Neural cell (in vitro differentiated cells): ENCODE measurements around the gene BCHE. TPM values are rescaled to one million over a fixed set of nuclear protein-coding genes. Genes with fewer than 3 reads are reported as not detected.

ENCODE experiments used
- H2AFZ ChIP-seq: fragments of 200-600, 300-800 bp; sonication (generic), shearing (Covaris generic); 2 replicates; pipeline ENCODE4 v1.6.0; 2014; ENCODE audit warnings: low read depth, mild to moderate bottlenecking, antibody characterized with exemption, low read length, moderate library complexity
- H3F3A ChIP-seq: fragments of 200-600 bp; shearing (Covaris generic); 2 replicates; pipeline ENCODE4 v1.6.1; 2016; ENCODE audit warnings: mild to moderate bottlenecking, moderate library complexity, mixed read lengths, antibody characterized with exemption, low read length; ENCODE audit not compliant: insufficient read depth, poor library complexity, severe bottlenecking
- H3K27ac ChIP-seq: fragments of 200-600, 300-800 bp; sonication (generic), shearing (Covaris generic); 2 replicates; pipeline ENCODE4 v1.5.1; 2014; ENCODE audit warnings: mild to moderate bottlenecking, low read length, moderate library complexity
- H3K27me3 ChIP-seq: fragments of 300-800, 200-600 bp; sonication (generic), shearing (Covaris generic); 2 replicates; pipeline ENCODE4 v1.6.0; 2014; ENCODE audit warnings: mild to moderate bottlenecking, low read depth, low read length, moderate library complexity; ENCODE audit not compliant: insufficient read depth
- H3K36me3 ChIP-seq: fragments of 300-800, 200-600 bp; sonication (generic), shearing (Covaris generic); 2 replicates; pipeline ENCODE4 v1.5.1; 2014; ENCODE audit warnings: mild to moderate bottlenecking, antibody characterized with exemption, low read length, moderate library complexity; ENCODE audit not compliant: insufficient read depth
- H3K4me2 ChIP-seq: fragments of 300-800, 200-600 bp; sonication (generic), shearing (Covaris generic); 2 replicates; pipeline ENCODE4 v1.6.0; 2014; ENCODE audit warnings: mild to moderate bottlenecking, low read length
- H3K4me3 ChIP-seq: fragments of 300-800, 200-600 bp; sonication (generic), shearing (Covaris generic); 2 replicates; pipeline ENCODE4 v1.5.1; 2014; ENCODE audit warnings: mild to moderate bottlenecking, low read length, moderate library complexity
- H3K79me2 ChIP-seq: fragments of 200-600 bp; shearing (Covaris generic); replicated peaks from 2 replicates; pipeline ENCODE4 v1.6.0; 2014; ENCODE audit warnings: mild to moderate bottlenecking, low read length, moderate library complexity; ENCODE audit not compliant: insufficient read depth
- H3K9ac ChIP-seq: fragments of 300-800, 200-600 bp; sonication (generic), shearing (Covaris generic); 2 replicates; pipeline ENCODE4 v1.6.1; 2016; ENCODE audit warnings: mild to moderate bottlenecking, low read length, mixed read lengths
- H3K9me2 ChIP-seq: fragments of 200-600 bp; shearing (Covaris generic); 2 replicates; pipeline ENCODE4 v1.6.1; 2016; ENCODE audit warnings: mild to moderate bottlenecking, low read length, mixed read lengths; ENCODE audit not compliant: insufficient read depth
- H3K9me3 ChIP-seq: fragments of 200-600, 300-800 bp; sonication (generic), shearing (Covaris generic); 2 replicates; pipeline ENCODE4 v1.6.1; 2016; ENCODE audit warnings: mild to moderate bottlenecking, mixed run types, low read length, moderate library complexity, mixed read lengths
- H4K20me1 ChIP-seq: fragments of 200-600 bp; shearing (Covaris generic); 2 replicates; pipeline ENCODE4 v1.6.1; 2016; ENCODE audit warnings: mild to moderate bottlenecking, mixed run types; ENCODE audit not compliant: insufficient read depth
- CTCF ChIP-seq: fragments of 450-650 bp; IDR thresholded peaks from 2 replicates; pipeline ENCODE4 v1.5.1; 2014; ENCODE audit warnings: antibody characterized with exemption, mild to moderate bottlenecking, moderate library complexity; ENCODE audit not compliant: poor library complexity, severe bottlenecking
- EP300 ChIP-seq: fragments of 450-650 bp; conservative IDR thresholded peaks from 2 replicates; pipeline ENCODE4 v1.6.1; 2014; ENCODE audit warnings: antibody characterized with exemption, mild to moderate bottlenecking, moderate library complexity; ENCODE audit not compliant: poor library complexity, severe bottlenecking
- EZH2 ChIP-seq: fragments of 200-600, 300-800 bp; shearing (Covaris generic), sonication (generic); IDR thresholded peaks from 2 replicates; pipeline ENCODE4 v1.6.1; 2014; ENCODE audit warnings: antibody characterized with exemption, low read length, borderline replicate concordance, mild to moderate bottlenecking; ENCODE audit not compliant: insufficient read depth, poor library complexity, severe bottlenecking
- MXI1 ChIP-seq: fragments of 450-650 bp; conservative IDR thresholded peaks from 2 replicates; pipeline ENCODE4 v1.6.1; 2014; ENCODE audit warnings: antibody characterized with exemption, mild to moderate bottlenecking; ENCODE audit not compliant: poor library complexity, severe bottlenecking
- POLR2AphosphoS5 ChIP-seq: IDR thresholded peaks from 2 replicates; pipeline ENCODE4 v1.6.1; 2012
- RAD21 ChIP-seq: fragments of 450-650 bp; conservative IDR thresholded peaks from 2 replicates; pipeline ENCODE4 v1.6.1; 2014; ENCODE audit warnings: antibody characterized with exemption, mild to moderate bottlenecking, moderate library complexity
- REST ChIP-seq: IDR thresholded peaks from 2 replicates; pipeline ENCODE4 v1.6.1; 2012; ENCODE audit warnings: borderline replicate concordance
- SMC3 ChIP-seq: fragments of 450-650 bp; conservative IDR thresholded peaks from 2 replicates; pipeline ENCODE4 v1.6.1; 2014; ENCODE audit warnings: antibody characterized with exemption, mild to moderate bottlenecking, moderate library complexity; ENCODE audit not compliant: poor library complexity
- TAF1 ChIP-seq: IDR thresholded peaks from 2 replicates; pipeline ENCODE4 v1.6.1; 2012; ENCODE audit warnings: low read depth
- polyA plus RNA-seq: library from polyadenylated mRNA; depleted of rRNA; stranded (reverse); fragments of >200 nt; gene quantifications from 2 replicates; pipeline ENCODE4 v1.2.3, GENCODE V29; 2014

BCHE gene
- polyA plus RNA-seq, 1 donor from 2014 or later, result 2.6 TPM

DNA sequence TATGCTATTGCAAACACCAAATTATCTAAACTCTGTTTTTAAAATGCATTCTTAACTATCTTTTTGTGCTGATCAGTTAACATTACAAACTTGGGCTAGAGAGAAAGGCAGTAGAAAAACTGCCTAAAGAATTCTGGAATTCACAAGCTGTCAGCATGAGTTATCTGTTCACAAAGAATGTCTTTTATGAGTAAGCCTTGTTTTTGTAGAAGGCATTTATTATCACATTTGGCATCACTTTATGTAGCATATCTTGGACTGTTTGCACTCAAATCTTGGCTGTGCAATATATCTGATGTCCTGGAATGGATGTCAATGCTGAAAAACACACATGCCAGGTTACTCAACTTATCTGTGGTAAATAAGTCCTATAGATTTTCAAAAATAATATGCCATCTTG lies 15.5 kb upstream of the BCHE start:
- TF ChIP-seq REST (no peak), EP300 (no peak)
- H3K27ac ChIP-seq, result no peak overlapping the region

GRCh38 chr3:165852191-165852590 lies 15.0 kb upstream of the BCHE start:
- Histone ChIP-seq H3K4me2 (no peak overlapping the region), H3F3A (no peaks in the 10 kb centered on the region), H3K36me3 (no peaks in the 10 kb centered on the region), H3K79me2 (no peaks in the 10 kb centered on the region), H3K4me3 (no peak overlapping the region), H3K9me3 (no peaks in the 10 kb centered on the region), H3K9me2 (no peaks in the 10 kb centered on the region), H2AFZ (no peak overlapping the region), H4K20me1 (no peaks in the 10 kb centered on the region), H3K27ac (no peak overlapping the region), H3K27me3 (no peaks in the 10 kb centered on the region), H3K9ac (no peak overlapping the region)
- no peak for TF ChIP-seq TAF1
- no peak for TF ChIP-seq CTCF
- peak; percentile 46 for TF ChIP-seq EP300
- no peak for TF ChIP-seq RAD21
- no peak for TF ChIP-seq REST
- TF ChIP-seq POLR2AphosphoS5, result peak; percentile 32
- no peak for TF ChIP-seq EZH2
- TF ChIP-seq MXI1, result no peak
- no peak for TF ChIP-seq SMC3

More for the DNA sequence above, 15.5 kb upstream of the BCHE start:
- Histone ChIP-seq H3K4me2 (no peak overlapping the region), H3K9me3 (no peaks in the 10 kb centered on the region), H3K79me2 (no peaks in the 10 kb centered on the region), H3K36me3 (no peaks in the 10 kb centered on the region), H2AFZ (no peak overlapping the region), H3F3A (no peaks in the 10 kb centered on the region), H3K4me3 (no peak overlapping the region), H4K20me1 (no peaks in the 10 kb centered on the region), H3K27me3 (no peaks in the 10 kb centered on the region), H3K9me2 (no peaks in the 10 kb centered on the region), H3K9ac (no peak overlapping the region)
